GM12892 (cell line): Measurements from ENCODE around the gene PKP2.

Source experiments
- POLR2A ChIP-seq: IDR thresholded peaks from 2 replicates; pipeline ENCODE4 v1.6.1; 2011; ENCODE audit warnings: low read depth, low read length, control low read depth
- POLR2AphosphoS5 ChIP-seq: IDR thresholded peaks from 2 replicates; pipeline ENCODE4 v1.6.1; 2011; ENCODE audit warnings: low read depth, low read length, control low read depth

DNA sequence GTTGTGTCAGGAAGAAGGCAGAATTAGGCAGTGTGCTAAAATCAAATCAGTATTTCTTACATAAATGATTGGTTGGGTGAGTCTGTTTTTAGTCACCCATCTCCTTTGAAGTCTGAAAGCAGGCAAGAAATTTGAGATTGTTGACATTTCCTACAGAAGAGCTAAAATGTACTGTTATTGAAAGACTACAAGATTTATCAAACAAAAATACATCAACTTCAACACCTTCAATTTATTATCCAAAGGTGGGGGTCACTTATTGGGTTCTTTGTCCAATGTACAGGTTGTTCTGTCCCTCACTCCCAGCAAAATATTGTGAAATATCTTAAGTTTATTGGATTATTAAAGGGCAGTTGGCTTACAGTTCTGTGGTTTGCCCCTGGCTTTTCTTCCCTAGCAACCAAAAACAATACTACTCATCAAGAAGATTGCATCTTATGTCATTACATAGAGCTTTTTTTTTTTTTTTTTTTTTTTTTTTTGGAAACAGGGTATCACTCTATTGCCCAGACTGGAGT lies 20.6 kb upstream of the PKP2 start:
- TF ChIP-seq POLR2AphosphoS5, result no peak
- no peak for TF ChIP-seq POLR2A
